Measurements from ENCODE around the gene PRPF19. TPM values are rescaled to one million over a fixed set of nuclear protein-coding genes. Genes with fewer than 3 reads are reported as not detected.

Gene PRPF19
- total and polyA plus RNA-seq, 9 of the 15 experiments (the other 6 are each of a cell fraction or from before 2014, with no cell fraction given): 9.4 to 212 (median 73.2) TPM

DNA sequence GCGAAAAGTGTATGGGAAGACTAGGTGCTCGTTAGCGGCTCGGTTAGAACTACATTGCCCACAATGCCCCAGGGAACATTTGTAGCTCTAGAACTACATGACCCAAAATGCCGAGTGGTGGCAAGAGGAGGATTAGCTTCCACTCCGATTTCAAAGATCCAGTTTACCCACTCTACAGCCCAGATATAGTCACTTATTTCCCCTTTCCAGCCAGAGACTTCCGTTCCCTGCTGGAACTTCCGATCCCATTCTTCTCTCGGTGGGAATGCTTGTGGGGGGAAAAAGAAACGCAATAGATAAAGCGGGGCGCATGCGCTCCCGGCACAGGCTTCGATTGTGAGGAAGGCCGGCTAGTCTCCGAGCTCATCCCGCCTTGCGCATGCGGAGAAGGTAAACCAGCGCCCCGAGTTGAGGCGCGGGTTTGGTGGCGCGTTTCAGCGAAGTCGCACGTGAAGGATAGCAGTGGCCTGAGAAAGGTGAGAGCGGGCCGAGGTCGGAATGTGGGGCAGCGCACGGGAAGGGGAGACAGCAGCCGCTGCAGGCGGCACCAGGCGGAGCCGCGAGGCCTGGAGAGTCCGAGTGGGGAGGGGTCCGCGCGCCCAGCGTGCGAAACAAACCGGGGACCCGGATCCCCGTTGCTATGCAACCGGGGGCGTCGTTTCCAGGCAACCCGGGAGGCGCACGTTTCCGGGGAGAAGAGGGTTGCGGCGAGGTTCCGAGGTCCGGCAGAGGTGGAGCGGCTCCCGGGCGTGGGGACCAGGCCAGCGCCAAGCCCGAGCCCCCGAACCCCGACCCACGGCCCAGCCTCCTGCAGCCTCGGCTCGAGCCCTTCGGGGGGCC is 7.6 kb upstream of the PRPF19 start, which contains the start of gene TMEM109 (continued):
- TF ChIP-seq CREB3L1 (IDR thresholded peaks at IDR 0.05; ENCODE audit: borderline replicate concordance, low read depth): peak; percentile 85; the same call in 1 of the 2 replicates
- TF ChIP-seq GTF2A2 (tag; IDR thresholded peaks at IDR 0.05): no peak
- peak; percentile 70 for TF ChIP-seq RNF2 (IDR thresholded peaks at IDR 0.05)
- no peak for TF ChIP-seq TAF15 (IDR thresholded peaks at IDR 0.05; ENCODE audit: low read depth, low read length)
- TF ChIP-seq FOXK1 (CRISPR knock-in tag; IDR thresholded peaks at IDR 0.05; ENCODE audit: borderline replicate concordance): no peak
- no peak for TF ChIP-seq XRCC5 (IDR thresholded peaks at IDR 0.05; ENCODE audit: low read depth, low read length)
- TF ChIP-seq MCM5 (IDR thresholded peaks at IDR 0.05; ENCODE audit: low read depth): no peak
- TF ChIP-seq, protein P1, sequence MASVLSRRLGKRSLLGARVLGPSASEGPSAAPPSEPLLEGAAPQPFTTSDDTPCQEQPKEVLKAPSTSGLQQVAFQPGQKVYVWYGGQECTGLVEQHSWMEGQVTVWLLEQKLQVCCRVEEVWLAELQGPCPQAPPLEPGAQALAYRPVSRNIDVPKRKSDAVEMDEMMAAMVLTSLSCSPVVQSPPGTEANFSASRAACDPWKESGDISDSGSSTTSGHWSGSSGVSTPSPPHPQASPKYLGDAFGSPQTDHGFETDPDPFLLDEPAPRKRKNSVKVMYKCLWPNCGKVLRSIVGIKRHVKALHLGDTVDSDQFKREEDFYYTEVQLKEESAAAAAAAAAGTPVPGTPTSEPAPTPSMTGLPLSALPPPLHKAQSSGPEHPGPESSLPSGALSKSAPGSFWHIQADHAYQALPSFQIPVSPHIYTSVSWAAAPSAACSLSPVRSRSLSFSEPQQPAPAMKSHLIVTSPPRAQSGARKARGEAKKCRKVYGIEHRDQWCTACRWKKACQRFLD (CRISPR knock-in tag; IDR thresholded peaks at IDR 0.05): peak; percentile 90
- TF ChIP-seq KDM2B (CRISPR knock-in tag; IDR thresholded peaks at IDR 0.05): no peak
- TF ChIP-seq, protein P2, sequence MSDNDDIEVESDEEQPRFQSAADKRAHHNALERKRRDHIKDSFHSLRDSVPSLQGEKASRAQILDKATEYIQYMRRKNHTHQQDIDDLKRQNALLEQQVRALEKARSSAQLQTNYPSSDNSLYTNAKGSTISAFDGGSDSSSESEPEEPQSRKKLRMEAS (CRISPR knock-in tag; IDR thresholded peaks at IDR 0.05): peak; percentile 84
- TF ChIP-seq ELF2 (CRISPR knock-in tag; IDR thresholded peaks at IDR 0.05): no peak
- TF ChIP-seq ATF7 (IDR thresholded peaks at IDR 0.05): peak; percentile 57; the same call in 1 of the 2 replicates
- TF ChIP-seq L3MBTL2 (IDR thresholded peaks at IDR 0.05): peak; percentile 99
- no peak for TF ChIP-seq SIRT6 (IDR thresholded peaks at IDR 0.05; ENCODE audit: low read depth, low read length)
- no peak for TF ChIP-seq ZBTB34 (CRISPR knock-in tag; IDR thresholded peaks at IDR 0.05)
- peak; percentile 72; the same call in 1 of the 2 replicates for TF ChIP-seq PHF8 (IDR thresholded peaks at IDR 0.05; ENCODE audit: borderline replicate concordance, low read length)
- no peak for TF ChIP-seq BDP1 (IDR thresholded peaks at IDR 0.05; ENCODE audit: insufficient read depth, insufficient read length)
- TF ChIP-seq, protein P3, sequence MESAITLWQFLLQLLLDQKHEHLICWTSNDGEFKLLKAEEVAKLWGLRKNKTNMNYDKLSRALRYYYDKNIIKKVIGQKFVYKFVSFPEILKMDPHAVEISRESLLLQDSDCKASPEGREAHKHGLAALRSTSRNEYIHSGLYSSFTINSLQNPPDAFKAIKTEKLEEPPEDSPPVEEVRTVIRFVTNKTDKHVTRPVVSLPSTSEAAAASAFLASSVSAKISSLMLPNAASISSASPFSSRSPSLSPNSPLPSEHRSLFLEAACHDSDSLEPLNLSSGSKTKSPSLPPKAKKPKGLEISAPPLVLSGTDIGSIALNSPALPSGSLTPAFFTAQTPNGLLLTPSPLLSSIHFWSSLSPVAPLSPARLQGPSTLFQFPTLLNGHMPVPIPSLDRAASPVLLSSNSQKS (CRISPR knock-in tag; IDR thresholded peaks at IDR 0.05): no peak
- peak; percentile 23 for TF ChIP-seq MXI1 (IDR thresholded peaks at IDR 0.05; ENCODE audit: low read depth, low read length)
- TF ChIP-seq NFIX (CRISPR knock-in tag; IDR thresholded peaks at IDR 0.05; ENCODE audit: low read depth): no peak
- no peak for TF ChIP-seq FOXA1 (IDR thresholded peaks at IDR 0.05; ENCODE audit: borderline replicate concordance)
- no peak for TF ChIP-seq FOXO4 (CRISPR knock-in tag; IDR thresholded peaks at IDR 0.05)
